ENCODE data around the gene CDHR2.

CDHR2 gene

GRCh38 chr5:176548967-176549444 lies at the start of gene CDHR2:
Gene CDHR2 (plus strand): TSS chr5:176549342. CDS start chr5:176565353, 16,011 bp downstream.
- DNase-seq (ENCODE audit: low read depth) = no peak

- DNase-seq (ENCODE audit: low read depth) = no peak
Observed at GRCh38 chr5:176500511-176500910, 48.6 kb upstream of the CDHR2 start.

GRCh38 chr5:176501333-176501732 lies 47.8 kb upstream of the CDHR2 start:
- DNase-seq (ENCODE audit: low read depth) = no peak

GRCh38 chr5:176503496-176503895 lies 45.6 kb upstream of the CDHR2 start:
- DNase-seq (ENCODE audit: low read depth) = no peak

- DNase-seq (ENCODE audit: low read depth) = no peak
Observed at GRCh38 chr5:176507911-176508310, 41.2 kb upstream of the CDHR2 start.

- no peak for DNase-seq (ENCODE audit: low read depth)
Observed at GRCh38 chr5:176508603-176509002, 40.5 kb upstream of the CDHR2 start.

GRCh38 chr5:176513788-176514187 lies 35.4 kb upstream of the CDHR2 start:
- DNase-seq (ENCODE audit: low read depth) = no peak

GRCh38 chr5:176514244-176514950 lies 34.7 kb upstream of the CDHR2 start:
- no peak for DNase-seq (ENCODE audit: low read depth)

GRCh38 chr5:176515396-176515795 lies 33.7 kb upstream of the CDHR2 start:
- DNase-seq (ENCODE audit: low read depth) = no peak

- no peak for DNase-seq (ENCODE audit: low read depth)
Observed at GRCh38 chr5:176517053-176517661, 32.0 kb upstream of the CDHR2 start.

GRCh38 chr5:176519810-176520720 lies 29.1 kb upstream of the CDHR2 start:
- no peak for DNase-seq (ENCODE audit: low read depth)

- DNase-seq (ENCODE audit: low read depth) = no peak
Observed at GRCh38 chr5:176521286-176521685, 27.9 kb upstream of the CDHR2 start.

GRCh38 chr5:176521699-176522263 lies 27.4 kb upstream of the CDHR2 start:
- DNase-seq (ENCODE audit: low read depth) = no peak

GRCh38 chr5:176524138-176524537 lies 25.0 kb upstream of the CDHR2 start:
- DNase-seq (ENCODE audit: low read depth) = no peak

- DNase-seq (ENCODE audit: low read depth) = no peak
Observed at GRCh38 chr5:176524987-176525386, 24.2 kb upstream of the CDHR2 start.

GRCh38 chr5:176525677-176526076 lies 23.5 kb upstream of the CDHR2 start:
- no peak for DNase-seq (ENCODE audit: low read depth)

GRCh38 chr5:176526462-176526861 lies 22.7 kb upstream of the CDHR2 start:
- DNase-seq (ENCODE audit: low read depth) = no peak

- no peak for DNase-seq (ENCODE audit: low read depth)
Observed at GRCh38 chr5:176527246-176528222, 21.6 kb upstream of the CDHR2 start.

GRCh38 chr5:176528301-176528700 lies 20.8 kb upstream of the CDHR2 start:
- DNase-seq (ENCODE audit: low read depth) = no peak

- no peak for DNase-seq (ENCODE audit: low read depth)
Observed at GRCh38 chr5:176528761-176529115, 20.4 kb upstream of the CDHR2 start.

- no peak for DNase-seq (ENCODE audit: low read depth)
Observed at GRCh38 chr5:176529116-176529740, 19.9 kb upstream of the CDHR2 start.

Data from activated T-helper 1 cell treated with Interleukin-2 at 50 U/mL for 16 hours (primary cell).